BJ (cell line): Measurements from ENCODE around the gene KATNB1. TPM values are rescaled to one million over a fixed set of nuclear protein-coding genes. Genes with fewer than 3 reads are reported as not detected.
"Not testable (repeated sequence)": the region's sequence is repeated elsewhere in the genome, so short reads cannot be mapped to it uniquely, and the experiment has no call there.

ENCODE experiments used
- CTCF ChIA-PET: fragments of 350-600 bp; formaldehyde crosslinking; extraction: SDS; loops from one replicate; lab custom pipeline; 2021; ENCODE audit warnings: antibody characterized with exemption, inconsistent platforms; lab: Yijun Ruan, JAX
- POLR2A ChIA-PET: fragments of 300-600 bp; sonication (Branson Sonifier 250); formaldehyde crosslinking; extraction: SDS; loops from one replicate; lab custom pipeline; 2021; ENCODE audit warnings: antibody characterized with exemption; lab: Charles Lee
- DNase-seq: peaks from one replicate; pipeline ENCODE4 v3.0.0-alpha.2; 2011; ENCODE audit warnings: low read depth
- H3K27me3 ChIP-seq: 2 replicates; pipeline ENCODE4 v1.6.0; 2011; ENCODE audit warnings: low read length; ENCODE audit not compliant: control insufficient read depth, insufficient read depth
- H3K36me3 ChIP-seq: 2 replicates; pipeline ENCODE4 v1.5.1; 2011; ENCODE audit warnings: low read length; ENCODE audit not compliant: control insufficient read depth, insufficient read depth
- H3K4me3 ChIP-seq: 2 replicates; pipeline ENCODE4 v1.5.1; 2011; ENCODE audit warnings: low read depth, mild to moderate bottlenecking, control low read depth, low read length
- CTCF ChIP-seq: IDR thresholded peaks from 2 replicates; pipeline ENCODE4 v1.5.1; 2011; ENCODE audit warnings: low read depth, mild to moderate bottlenecking, control low read depth, inconsistent platforms, low read length, moderate library complexity; ENCODE audit not compliant: insufficient read depth
- polyA plus RNA-seq: library from polyadenylated mRNA; depleted of rRNA; stranded (reverse); fragments of >200 nt; gene quantifications from 2 replicates; pipeline ENCODE4 v1.2.3, GENCODE V29; 2011

Gene KATNB1
- polyA plus RNA-seq, 1 experiment: 28.1 TPM

- no peak overlapping the region for H3K4me3 ChIP-seq
- H3K36me3 ChIP-seq: peaks cover 49% of the 10 kb centered on the region
- no peak for TF ChIP-seq CTCF
- DNase-seq: no peak
- ChIA-PET CTCF (interaction anchor here (1.6 kb wide), 1 partner anchor 27 kb away, joined by 4 read pairs; no protein-coding TSS in a partner anchor), POLR2A (no interaction called here)
- no peaks in the 10 kb centered on the region for H3K27me3 ChIP-seq
These were observed 38.2 kb downstream of the KATNB1 start for GRCh38 chr16:57773655-57774295.

DNA sequence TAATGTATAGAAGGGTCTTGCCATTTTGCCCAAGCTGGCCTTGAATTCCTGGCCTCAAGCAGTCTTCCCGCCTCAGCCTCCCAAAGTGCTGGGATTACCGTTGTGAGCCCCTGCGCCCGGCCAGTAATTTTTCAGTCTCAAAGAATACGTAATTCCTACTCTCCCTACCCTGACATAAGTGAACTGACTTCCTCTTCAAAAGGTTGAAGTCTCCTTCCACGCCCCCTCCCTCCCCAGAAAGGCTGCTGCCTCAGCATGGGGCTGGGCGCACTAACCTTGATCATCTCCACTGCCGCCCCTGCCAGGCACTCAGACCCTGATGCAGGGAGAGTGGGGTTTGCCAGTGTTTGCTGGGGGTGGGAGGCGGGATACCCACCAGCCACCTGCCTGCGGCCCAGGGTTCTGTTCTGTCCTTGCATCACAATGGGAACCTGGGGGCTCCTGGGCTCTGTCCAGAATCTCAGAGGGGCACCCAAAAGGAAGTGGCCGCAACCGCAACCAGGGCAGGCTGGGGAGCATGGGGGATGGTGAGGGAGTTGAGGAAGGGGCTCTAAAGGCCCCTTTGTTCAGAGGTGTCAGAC lies 39.2 kb downstream of the KATNB1 start:
- ChIA-PET POLR2A (no interaction called here), CTCF (interaction anchor here (0.9 kb wide), 1 partner anchor 25 kb away, joined by 4 read pairs; no protein-coding TSS in a partner anchor)

GRCh38 chr16:57775661-57776469 lies 40.3 kb downstream of the KATNB1 start:
- Histone ChIP-seq H3K4me3 (no peak overlapping the region), H3K36me3 (peaks cover 35% of the 10 kb centered on the region)
- CTCF ChIA-PET: interaction anchor here (0.9 to 1.0 kb wide), 2 partner anchors 8 to 24 kb away, joined by 4 read pairs; no protein-coding TSS in a partner anchor

More for the DNA sequence above, 39.2 kb downstream of the KATNB1 start:
- TF ChIP-seq CTCF: no peak
- H3K4me3 ChIP-seq: no peak overlapping the region
- peaks cover 44% of the 10 kb centered on the region for H3K36me3 ChIP-seq
- DNase-seq: no peak
- no peaks in the 10 kb centered on the region for H3K27me3 ChIP-seq

DNA sequence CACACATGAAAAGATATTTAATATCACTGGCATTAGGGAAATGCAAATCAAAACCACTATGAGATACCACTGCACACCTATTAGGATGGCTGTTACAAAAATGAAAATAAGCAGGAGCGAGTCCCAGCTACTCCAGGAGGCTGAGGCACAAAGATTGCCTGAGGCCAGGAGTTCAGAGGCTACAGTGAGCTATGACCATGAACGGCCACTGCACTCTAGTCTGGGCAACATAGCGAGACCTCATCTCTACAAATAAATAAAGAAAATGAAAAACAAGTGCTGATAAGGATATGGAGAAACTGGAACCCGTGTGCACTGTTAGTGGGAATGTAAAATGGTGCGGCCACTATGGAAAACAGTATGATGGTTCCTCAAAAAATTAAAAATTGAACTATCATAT lies 43.1 kb downstream of the KATNB1 start:
- Histone ChIP-seq H3K27me3 (no peaks in the 10 kb centered on the region), H3K36me3 (peaks cover 29% of the 10 kb centered on the region), H3K4me3 (no peak overlapping the region)
- DNase-seq: no peak
- ChIA-PET CTCF (interaction anchor here (0.7 to 1.5 kb wide), 4 partner anchors 9 to 81 kb away, joined by 3 read pairs; no protein-coding TSS in a partner anchor), POLR2A (no interaction called here)
- no peak for TF ChIP-seq CTCF

More at GRCh38 chr16:57775661-57776469, 40.3 kb downstream of the KATNB1 start:
- POLR2A ChIA-PET: no interaction called here
- no peak for TF ChIP-seq CTCF
- no peak for DNase-seq
- H3K27me3 ChIP-seq: no peaks in the 10 kb centered on the region

DNA sequence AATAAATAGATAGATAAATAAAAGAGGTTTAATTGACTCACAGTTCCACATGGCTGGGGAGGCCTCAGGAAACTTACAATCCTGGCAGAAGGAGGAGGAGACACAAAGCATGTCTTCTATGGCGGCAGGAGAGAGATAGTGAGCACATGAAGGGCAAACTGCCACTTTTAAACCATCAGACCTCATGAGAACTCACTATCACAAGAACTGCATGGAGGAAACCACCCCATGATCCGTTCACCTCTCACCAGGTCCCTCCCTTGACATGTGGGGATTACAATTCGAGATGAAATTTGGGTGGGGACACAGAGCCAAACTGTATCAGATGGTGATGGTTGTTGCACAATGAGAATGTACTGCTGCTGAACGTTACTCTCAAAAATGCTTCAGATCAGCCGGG lies 44.3 kb downstream of the KATNB1 start:
- H3K36me3 ChIP-seq: peaks cover 27% of the 10 kb centered on the region
- H3K27me3 ChIP-seq, POLR2A ChIA-PET, CTCF ChIA-PET, DNase-seq, H3K4me3 ChIP-seq: not testable (repeated sequence)
